ENCODE measurements around the gene MACROH2A1.

The MACROH2A1 gene

GRCh38 chr5:135357685-135358084, 41.3 kb downstream of the MACROH2A1 start:
- peaks cover 21 to 30% of the 10 kb centered on the region in 2 donors for H3K36me3 ChIP-seq (ENCODE audit: control insufficient read depth in 1 of 2, insufficient read depth in 2 of 2, low read length in 2 of 2)
- no peaks in the 10 kb centered on the region for H3K27me3 ChIP-seq (ENCODE audit: low read depth, low read length)
- no peak overlapping the region for H3K4me3 ChIP-seq (ENCODE audit: low read depth in 1 of 2, low read length in 2 of 2)
- H3K4me1 ChIP-seq (ENCODE audit: control insufficient read depth in 1 of 2, insufficient read depth in 2 of 2, low read length in 2 of 2): peaks cover 21 to 45% of the 10 kb centered on the region in 2 donors
- no peaks in the 10 kb centered on the region for H3K9me3 ChIP-seq (ENCODE audit: control insufficient read depth in 1 of 2, low read length in 2 of 2)
- H3K27ac ChIP-seq (ENCODE audit: low read length): no peak overlapping the region

- Histone ChIP-seq H3K27ac (ENCODE audit: low read length) (peak overlapping the region; percentile 7), H3K4me3 (ENCODE audit: low read depth in 1 of 2, low read length in 2 of 2) (no peak overlapping the region), H3K9me3 (ENCODE audit: control insufficient read depth in 1 of 2, low read length in 2 of 2) (no peaks in the 10 kb centered on the region), H3K36me3 (ENCODE audit: control insufficient read depth in 1 of 2, insufficient read depth in 2 of 2, low read length in 2 of 2) (peaks cover 21 to 33% of the 10 kb centered on the region in 2 donors), H3K4me1 (ENCODE audit: control insufficient read depth in 1 of 2, insufficient read depth in 2 of 2, low read length in 2 of 2) (peaks cover 21 to 45% of the 10 kb centered on the region in 2 donors), H3K27me3 (ENCODE audit: low read depth, low read length) (no peaks in the 10 kb centered on the region)
These were observed 42.3 kb downstream of the MACROH2A1 start for GRCh38 chr5:135356522-135357318.

GRCh38 chr5:135355169-135355568, 43.9 kb downstream of the MACROH2A1 start:
- peaks cover 17 to 40% of the 10 kb centered on the region in 2 donors for H3K36me3 ChIP-seq (ENCODE audit: control insufficient read depth in 1 of 2, insufficient read depth in 2 of 2, low read length in 2 of 2)
- H3K9me3 ChIP-seq (ENCODE audit: control insufficient read depth in 1 of 2, low read length in 2 of 2): no peaks in the 10 kb centered on the region
- H3K4me3 ChIP-seq (ENCODE audit: low read depth in 1 of 2, low read length in 2 of 2): no peak overlapping the region
- no peaks in the 10 kb centered on the region for H3K27me3 ChIP-seq (ENCODE audit: low read depth, low read length)
- peaks cover 21 to 45% of the 10 kb centered on the region in 2 donors for H3K4me1 ChIP-seq (ENCODE audit: control insufficient read depth in 1 of 2, insufficient read depth in 2 of 2, low read length in 2 of 2)
- H3K27ac ChIP-seq (ENCODE audit: low read length): no peak overlapping the region

- H3K4me3 ChIP-seq (ENCODE audit: low read depth in 1 of 2, low read length in 2 of 2): no peak overlapping the region
- H3K4me1 ChIP-seq (ENCODE audit: control insufficient read depth in 1 of 2, insufficient read depth in 2 of 2, low read length in 2 of 2): peaks cover 21 to 45% of the 10 kb centered on the region in 2 donors
- H3K36me3 ChIP-seq (ENCODE audit: control insufficient read depth in 1 of 2, insufficient read depth in 2 of 2, low read length in 2 of 2): peaks cover 19 to 45% of the 10 kb centered on the region in 2 donors
- no peaks in the 10 kb centered on the region for H3K9me3 ChIP-seq (ENCODE audit: control insufficient read depth in 1 of 2, low read length in 2 of 2)
- no peaks in the 10 kb centered on the region for H3K27me3 ChIP-seq (ENCODE audit: low read depth, low read length)
- no peak overlapping the region for H3K27ac ChIP-seq (ENCODE audit: low read length)
These were observed 44.9 kb downstream of the MACROH2A1 start for GRCh38 chr5:135353952-135354721.

- Histone ChIP-seq H3K9me3 (ENCODE audit: control insufficient read depth in 1 of 2, low read length in 2 of 2) (no peaks in the 10 kb centered on the region), H3K4me3 (ENCODE audit: low read depth in 1 of 2, low read length in 2 of 2) (no peak overlapping the region), H3K4me1 (ENCODE audit: control insufficient read depth in 1 of 2, insufficient read depth in 2 of 2, low read length in 2 of 2) (peaks cover 6 to 27% of the 10 kb centered on the region in 2 donors), H3K36me3 (ENCODE audit: control insufficient read depth in 1 of 2, insufficient read depth in 2 of 2, low read length in 2 of 2) (peaks cover 28 to 43% of the 10 kb centered on the region in 2 donors), H3K27me3 (ENCODE audit: low read depth, low read length) (no peaks in the 10 kb centered on the region), H3K27ac (ENCODE audit: low read length) (no peak overlapping the region)
These were observed 48.5 kb downstream of the MACROH2A1 start for GRCh38 chr5:135350536-135350935.

- Histone ChIP-seq H3K4me1 (ENCODE audit: control insufficient read depth in 1 of 2, insufficient read depth in 2 of 2, low read length in 2 of 2) (peaks cover 6 to 21% of the 10 kb centered on the region in 2 donors), H3K27ac (ENCODE audit: low read length) (no peak overlapping the region), H3K27me3 (ENCODE audit: low read depth, low read length) (no peaks in the 10 kb centered on the region), H3K36me3 (ENCODE audit: control insufficient read depth in 1 of 2, insufficient read depth in 2 of 2, low read length in 2 of 2) (peaks cover 32 to 46% of the 10 kb centered on the region in 2 donors), H3K4me3 (ENCODE audit: low read depth in 1 of 2, low read length in 2 of 2) (no peak overlapping the region), H3K9me3 (ENCODE audit: control insufficient read depth in 1 of 2, low read length in 2 of 2) (no peaks in the 10 kb centered on the region)
These were observed 49.1 kb downstream of the MACROH2A1 start for GRCh38 chr5:135349886-135350285.

GRCh38 chr5:135349451-135349850, 49.6 kb downstream of the MACROH2A1 start:
- Histone ChIP-seq H3K27me3 (ENCODE audit: low read depth, low read length) (no peaks in the 10 kb centered on the region), H3K4me1 (ENCODE audit: control insufficient read depth in 1 of 2, insufficient read depth in 2 of 2, low read length in 2 of 2) (peaks cover 6 to 16% of the 10 kb centered on the region in 2 donors), H3K9me3 (ENCODE audit: control insufficient read depth in 1 of 2, low read length in 2 of 2) (no peaks in the 10 kb centered on the region), H3K4me3 (ENCODE audit: low read depth in 1 of 2, low read length in 2 of 2) (no peak overlapping the region), H3K27ac (ENCODE audit: low read length) (no peak overlapping the region), H3K36me3 (ENCODE audit: control insufficient read depth in 1 of 2, insufficient read depth in 2 of 2, low read length in 2 of 2) (peaks cover 35 to 50% of the 10 kb centered on the region in 2 donors)

GRCh38 chr5:135348918-135349317, 50.1 kb downstream of the MACROH2A1 start:
- Histone ChIP-seq H3K4me3 (ENCODE audit: low read depth in 1 of 2, low read length in 2 of 2) (no peak overlapping the region), H3K9me3 (ENCODE audit: control insufficient read depth in 1 of 2, low read length in 2 of 2) (no peaks in the 10 kb centered on the region), H3K27ac (ENCODE audit: low read length) (no peak overlapping the region), H3K36me3 (ENCODE audit: control insufficient read depth in 1 of 2, insufficient read depth in 2 of 2, low read length in 2 of 2) (peaks cover 41 to 55% of the 10 kb centered on the region in 2 donors), H3K4me1 (ENCODE audit: control insufficient read depth in 1 of 2, insufficient read depth in 2 of 2, low read length in 2 of 2) (peaks cover 6 to 11% of the 10 kb centered on the region in 2 donors), H3K27me3 (ENCODE audit: low read depth, low read length) (no peaks in the 10 kb centered on the region)

GRCh38 chr5:135347392-135347791, 51.6 kb downstream of the MACROH2A1 start:
- no peak overlapping the region for H3K4me3 ChIP-seq (ENCODE audit: low read depth in 1 of 2, low read length in 2 of 2)
- no peak overlapping the region for H3K27ac ChIP-seq (ENCODE audit: low read length)
- H3K4me1 ChIP-seq (ENCODE audit: control insufficient read depth in 1 of 2, insufficient read depth in 2 of 2, low read length in 2 of 2): no peaks in the 10 kb centered on the region
- no peaks in the 10 kb centered on the region for H3K27me3 ChIP-seq (ENCODE audit: low read depth, low read length)
- H3K36me3 ChIP-seq (ENCODE audit: control insufficient read depth in 1 of 2, insufficient read depth in 2 of 2, low read length in 2 of 2): peaks cover 56 to 57% of the 10 kb centered on the region in 2 donors
- no peaks in the 10 kb centered on the region for H3K9me3 ChIP-seq (ENCODE audit: control insufficient read depth in 1 of 2, low read length in 2 of 2)

- Histone ChIP-seq H3K4me1 (ENCODE audit: control insufficient read depth in 1 of 2, insufficient read depth in 2 of 2, low read length in 2 of 2) (no peaks in the 10 kb centered on the region), H3K4me3 (ENCODE audit: low read depth in 1 of 2, low read length in 2 of 2) (no peak overlapping the region), H3K36me3 (ENCODE audit: control insufficient read depth in 1 of 2, insufficient read depth in 2 of 2, low read length in 2 of 2) (peaks cover 68 to 69% of the 10 kb centered on the region in 2 donors), H3K9me3 (ENCODE audit: control insufficient read depth in 1 of 2, low read length in 2 of 2) (no peaks in the 10 kb centered on the region), H3K27me3 (ENCODE audit: low read depth, low read length) (no peaks in the 10 kb centered on the region), H3K27ac (ENCODE audit: low read length) (no peak overlapping the region)
These were observed 52.9 kb downstream of the MACROH2A1 start for GRCh38 chr5:135345956-135346731.

GRCh38 chr5:135344349-135344748, 54.7 kb downstream of the MACROH2A1 start:
- Histone ChIP-seq H3K36me3 (ENCODE audit: control insufficient read depth in 1 of 2, insufficient read depth in 2 of 2, low read length in 2 of 2) (peaks cover 67 to 74% of the 10 kb centered on the region in 2 donors), H3K27me3 (ENCODE audit: low read depth, low read length) (no peaks in the 10 kb centered on the region), H3K4me1 (ENCODE audit: control insufficient read depth in 1 of 2, insufficient read depth in 2 of 2, low read length in 2 of 2) (no peaks in the 10 kb centered on the region), H3K9me3 (ENCODE audit: control insufficient read depth in 1 of 2, low read length in 2 of 2) (no peaks in the 10 kb centered on the region), H3K27ac (ENCODE audit: low read length) (no peak overlapping the region), H3K4me3 (ENCODE audit: low read depth in 1 of 2, low read length in 2 of 2) (no peak overlapping the region)

All from muscle layer of duodenum (tissue), 2 donors.